Astrocyte (in vitro differentiated cells and primary cell): ENCODE data around the gene MRPL14. TPM values are rescaled to one million over a fixed set of nuclear protein-coding genes. Genes with fewer than 3 reads are reported as not detected.
A peak's percentile ranks its signal among the peaks of the same experiment; 100 is the strongest.

Source experiments
- DNase-seq: peaks from one replicate; pipeline ENCODE4 v3.0.0-alpha.2; 2010; ENCODE audit warnings: low read depth
- FAIRE-seq: peaks from 2 replicates; lab custom pipeline; 2011; peaks lifted over from hg19 to GRCh38; lab: Jason Lieb, UNC
- H2AFZ ChIP-seq: 2 replicates; pipeline ENCODE4 v1.6.0; 2012; ENCODE audit warnings: low read depth, low read length, inconsistent platforms
- H3K27ac ChIP-seq: 2 replicates; pipeline ENCODE4 v1.5.1; 2011; ENCODE audit warnings: low read depth, low read length, inconsistent platforms
- H3K27me3 ChIP-seq: 2 replicates; pipeline ENCODE4 v1.6.0; 2011; ENCODE audit warnings: low read length, inconsistent platforms; ENCODE audit not compliant: insufficient read depth
- H3K36me3 ChIP-seq: 2 replicates; pipeline ENCODE4 v1.5.1; 2011; ENCODE audit warnings: low read length, inconsistent platforms; ENCODE audit not compliant: insufficient read depth
- H3K4me1 ChIP-seq: 2 replicates; pipeline ENCODE4 v1.5.1; 2011; ENCODE audit warnings: low read length, inconsistent platforms; ENCODE audit not compliant: insufficient read depth
- H3K4me2 ChIP-seq: 2 replicates; pipeline ENCODE4 v1.6.0; 2012; ENCODE audit warnings: low read length, inconsistent platforms
- H3K4me3 ChIP-seq: 2 replicates; pipeline ENCODE4 v1.5.1; 2011; ENCODE audit warnings: low read depth, mild to moderate bottlenecking, low read length, inconsistent platforms; ENCODE audit not compliant: insufficient read depth
- H3K79me2 ChIP-seq: 2 replicates; pipeline ENCODE4 v1.6.0; 2012; ENCODE audit warnings: mild to moderate bottlenecking, low read length, inconsistent platforms; ENCODE audit not compliant: insufficient read depth
- H3K9ac ChIP-seq: 2 replicates; pipeline ENCODE4 v1.6.0; 2012; ENCODE audit warnings: mild to moderate bottlenecking, low read length, inconsistent platforms
- H3K9me3 ChIP-seq: 2 replicates; pipeline ENCODE4 v1.5.1; 2012; ENCODE audit warnings: low read depth, mild to moderate bottlenecking, low read length, inconsistent platforms; ENCODE audit not compliant: insufficient read depth
- H4K20me1 ChIP-seq: 2 replicates; pipeline ENCODE4 v1.6.0; 2012; ENCODE audit warnings: low read length, inconsistent platforms; ENCODE audit not compliant: insufficient read depth
- H3K27ac Mint-ChIP-seq: one replicate; pipeline ENCODE4 v1.8.0; 2021; ENCODE audit warnings: mild to moderate bottlenecking, mixed read lengths; ENCODE audit not compliant: unreplicated experiment
- H3K27me3 Mint-ChIP-seq: one replicate; pipeline ENCODE4 v1.8.0; 2021; ENCODE audit warnings: low read depth, mixed read lengths; ENCODE audit not compliant: unreplicated experiment
- H3K36me3 Mint-ChIP-seq: one replicate; pipeline ENCODE4 v1.8.0; 2021; ENCODE audit warnings: low read depth, mixed read lengths; ENCODE audit not compliant: unreplicated experiment
- H3K4me1 Mint-ChIP-seq: one replicate; pipeline ENCODE4 v1.8.0; 2021; ENCODE audit warnings: low read depth, mixed read lengths; ENCODE audit not compliant: unreplicated experiment
- H3K4me3 Mint-ChIP-seq: one replicate; pipeline ENCODE4 v1.8.0; 2021; ENCODE audit warnings: mild to moderate bottlenecking, moderate library complexity, mixed read lengths; ENCODE audit not compliant: unreplicated experiment
- H3K9me3 Mint-ChIP-seq: one replicate; pipeline ENCODE4 v1.8.0; 2021; ENCODE audit warnings: mild to moderate bottlenecking, mixed read lengths; ENCODE audit not compliant: unreplicated experiment
- CTCF ChIP-seq: IDR thresholded peaks from 2 replicates; pipeline ENCODE4 v1.5.1; 2011; ENCODE audit warnings: low read depth, mild to moderate bottlenecking, inconsistent platforms, low read length, moderate library complexity; ENCODE audit not compliant: insufficient read depth
- EZH2 ChIP-seq: IDR thresholded peaks from 2 replicates; pipeline ENCODE4 v1.6.1; 2012; ENCODE audit warnings: mild to moderate bottlenecking, low read length, inconsistent platforms; ENCODE audit not compliant: insufficient read depth
- total RNA-seq: library from RNA; stranded (reverse); gene quantifications from 2 replicates; pipeline ENCODE4 v1.2.1, GENCODE V29; 2021

Gene MRPL14
- total RNA-seq, 1 donor from 2014 or later: 56.1 TPM

DNA sequence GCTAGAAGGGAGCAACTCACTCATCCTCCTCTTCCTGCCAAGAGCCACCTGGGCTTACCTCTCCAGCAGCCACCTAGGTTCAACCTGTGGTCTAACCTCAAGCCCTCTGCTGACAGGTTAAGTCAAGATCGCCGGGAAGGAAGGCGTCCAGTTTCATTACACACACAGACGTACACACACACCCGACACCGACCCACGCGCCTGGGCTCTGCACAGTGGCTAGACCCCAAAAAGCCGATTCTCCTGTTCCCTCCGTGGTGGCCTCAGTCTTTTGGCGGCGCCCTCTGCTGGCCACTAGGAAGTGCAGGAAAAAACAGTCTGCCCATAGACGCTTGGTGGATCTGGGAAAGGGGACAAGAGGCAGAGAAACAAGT is 52.8 kb downstream of the MRPL14 start:
- Mint-ChIP-seq H3K27ac (peak overlapping the region; percentile 28), H3K4me1 (peaks cover 24% of the 10 kb centered on the region), H3K36me3 (no peaks in the 10 kb centered on the region), H3K9me3 (no peaks in the 10 kb centered on the region), H3K4me3 (no peak overlapping the region), H3K27me3 (no peaks in the 10 kb centered on the region)
- FAIRE-seq (no peak), DNase-seq (peak; percentile 55)
- Histone ChIP-seq H3K27ac (no peak overlapping the region), H3K9ac (peak overlapping the region; percentile 56), H3K4me3 (no peak overlapping the region), H3K27me3 (peaks cover 2% of the 10 kb centered on the region), H4K20me1 (no peaks in the 10 kb centered on the region), H3K36me3 (no peaks in the 10 kb centered on the region), H3K9me3 (no peaks in the 10 kb centered on the region), H3K4me2 (peak overlapping the region; percentile 86), H2AFZ (no peak overlapping the region), H3K4me1 (peaks cover 39% of the 10 kb centered on the region), H3K79me2 (no peaks in the 10 kb centered on the region)
- TF ChIP-seq EZH2 (no peak), CTCF (peak; percentile 76)

- Histone ChIP-seq H3K9ac (peak overlapping the region; percentile 56), H4K20me1 (no peaks in the 10 kb centered on the region), H3K4me2 (peak overlapping the region; percentile 86), H3K9me3 (no peaks in the 10 kb centered on the region), H3K4me1 (peaks cover 39% of the 10 kb centered on the region), H3K4me3 (peak overlapping the region; percentile 29), H3K36me3 (no peaks in the 10 kb centered on the region), H3K27ac (no peak overlapping the region), H3K79me2 (no peaks in the 10 kb centered on the region), H2AFZ (peak overlapping the region; percentile 61), H3K27me3 (peaks cover 2% of the 10 kb centered on the region)
- Mint-ChIP-seq H3K27me3 (no peaks in the 10 kb centered on the region), H3K4me3 (peak overlapping the region; percentile 76), H3K36me3 (no peaks in the 10 kb centered on the region), H3K9me3 (no peaks in the 10 kb centered on the region), H3K4me1 (peaks cover 24% of the 10 kb centered on the region), H3K27ac (peak overlapping the region; percentile 93)
- FAIRE-seq (no peak), DNase-seq (no peak)
- TF ChIP-seq EZH2: no peak
- TF ChIP-seq CTCF: no peak
Observed at GRCh38 chr6:44073612-44074438, 53.4 kb downstream of the MRPL14 start.
